Myocyte (in vitro differentiated cells): ENCODE results near the gene PYGM. TPM values are rescaled to one million over a fixed set of nuclear protein-coding genes. Genes with fewer than 3 reads are reported as not detected.

ENCODE experiments used
- DNase-seq: peaks from one replicate; pipeline ENCODE4 v3.0.0-alpha.2; 2012; ENCODE audit warnings: low read depth
- total RNA-seq: library from RNA; depleted of rRNA; stranded (reverse); fragments of >200 nt; gene quantifications from 2 replicates; pipeline ENCODE4 v1.2.3, GENCODE V29; 2014

The PYGM gene
- total RNA-seq, 1 donor from 2014 or later: 24.9 TPM

DNA sequence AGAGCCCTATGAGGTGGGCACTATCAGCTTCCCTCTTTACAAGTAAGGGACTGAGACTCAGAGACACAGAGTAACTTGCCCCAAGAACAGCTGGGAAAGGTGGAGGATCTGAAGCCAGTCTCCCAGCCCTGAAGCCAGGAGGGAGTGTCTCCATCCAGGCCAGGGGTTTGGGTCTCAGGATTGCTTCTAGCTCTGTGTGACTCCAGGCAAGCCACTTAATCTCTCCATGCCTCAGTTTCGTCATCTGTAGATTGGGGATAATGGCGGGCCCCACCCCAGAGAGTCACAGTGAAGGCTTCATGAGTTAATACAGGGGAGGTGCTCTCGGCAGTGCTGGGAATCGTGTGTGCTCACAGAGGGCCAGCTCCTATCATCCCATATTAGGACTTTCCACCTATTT is 32.7 kb upstream of the PYGM start:
- no peak for DNase-seq

DNA sequence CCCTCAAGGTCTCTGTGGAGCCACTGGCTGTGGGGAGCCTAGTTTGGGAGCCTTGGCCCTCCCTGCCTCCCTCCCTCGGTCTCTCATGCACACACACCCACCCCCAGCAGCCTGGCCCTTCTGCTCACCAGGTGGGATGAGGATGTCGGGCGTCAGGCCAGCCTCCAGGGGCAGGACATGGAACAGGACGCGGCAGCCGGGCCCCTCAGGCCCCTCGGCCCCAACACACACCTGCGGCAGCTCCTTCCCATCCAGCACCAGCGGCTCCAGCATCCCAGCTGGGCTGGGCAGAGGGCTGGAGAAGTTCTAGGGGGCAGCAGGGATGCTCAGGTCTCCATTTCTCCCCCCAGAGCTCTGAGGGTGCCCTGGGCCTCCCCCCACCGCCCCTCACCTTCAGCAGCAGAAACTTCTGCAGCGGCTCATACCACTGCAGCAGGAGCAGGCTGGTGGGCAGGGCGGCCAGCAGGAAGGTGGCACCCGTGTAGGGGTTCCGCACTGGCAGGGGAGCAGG is 32.1 kb upstream of the PYGM start:
- no peak for DNase-seq

DNA sequence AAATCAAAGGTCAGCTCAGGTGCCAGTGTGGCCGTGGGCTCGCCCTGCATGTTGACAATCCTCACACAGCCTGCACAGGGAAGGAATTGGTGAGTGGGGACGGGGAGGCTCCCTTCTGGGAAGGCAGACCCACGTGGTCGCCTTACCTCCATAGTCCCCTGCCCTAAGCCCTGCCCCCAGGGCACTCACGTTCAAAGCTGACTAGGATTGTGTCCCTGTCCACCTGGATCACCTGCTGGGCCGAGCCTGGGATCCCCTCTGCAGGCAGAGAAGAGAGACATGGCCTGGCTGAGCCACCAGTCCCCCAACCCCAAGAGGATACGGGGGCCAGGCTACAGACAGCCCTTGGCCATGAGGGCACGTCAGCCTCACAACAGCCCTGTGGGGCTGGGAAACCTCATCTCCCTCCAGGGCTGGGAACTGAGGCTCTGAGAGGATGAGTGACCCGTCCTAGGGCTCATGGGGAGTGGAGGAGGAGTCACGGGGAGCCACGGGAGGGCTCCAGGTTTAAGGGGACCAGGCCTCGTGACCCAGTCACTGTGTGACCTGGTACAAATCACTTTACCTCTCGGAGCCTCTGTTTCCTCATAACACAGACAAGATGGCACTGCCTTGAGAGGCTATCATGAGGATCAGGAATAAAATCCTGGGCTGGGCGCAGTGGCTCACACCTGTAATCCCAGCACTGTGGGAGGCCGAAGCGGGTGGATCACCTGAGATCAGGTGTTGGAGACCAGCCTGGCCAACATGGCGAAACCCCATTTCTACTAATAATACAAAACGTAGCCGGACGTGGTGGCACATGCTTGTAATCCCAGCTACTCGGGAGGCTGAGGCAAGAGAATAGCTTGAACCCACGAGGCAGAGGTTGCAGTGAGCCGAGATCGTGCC is 30.7 kb upstream of the PYGM start:
- no peak for DNase-seq

DNA sequence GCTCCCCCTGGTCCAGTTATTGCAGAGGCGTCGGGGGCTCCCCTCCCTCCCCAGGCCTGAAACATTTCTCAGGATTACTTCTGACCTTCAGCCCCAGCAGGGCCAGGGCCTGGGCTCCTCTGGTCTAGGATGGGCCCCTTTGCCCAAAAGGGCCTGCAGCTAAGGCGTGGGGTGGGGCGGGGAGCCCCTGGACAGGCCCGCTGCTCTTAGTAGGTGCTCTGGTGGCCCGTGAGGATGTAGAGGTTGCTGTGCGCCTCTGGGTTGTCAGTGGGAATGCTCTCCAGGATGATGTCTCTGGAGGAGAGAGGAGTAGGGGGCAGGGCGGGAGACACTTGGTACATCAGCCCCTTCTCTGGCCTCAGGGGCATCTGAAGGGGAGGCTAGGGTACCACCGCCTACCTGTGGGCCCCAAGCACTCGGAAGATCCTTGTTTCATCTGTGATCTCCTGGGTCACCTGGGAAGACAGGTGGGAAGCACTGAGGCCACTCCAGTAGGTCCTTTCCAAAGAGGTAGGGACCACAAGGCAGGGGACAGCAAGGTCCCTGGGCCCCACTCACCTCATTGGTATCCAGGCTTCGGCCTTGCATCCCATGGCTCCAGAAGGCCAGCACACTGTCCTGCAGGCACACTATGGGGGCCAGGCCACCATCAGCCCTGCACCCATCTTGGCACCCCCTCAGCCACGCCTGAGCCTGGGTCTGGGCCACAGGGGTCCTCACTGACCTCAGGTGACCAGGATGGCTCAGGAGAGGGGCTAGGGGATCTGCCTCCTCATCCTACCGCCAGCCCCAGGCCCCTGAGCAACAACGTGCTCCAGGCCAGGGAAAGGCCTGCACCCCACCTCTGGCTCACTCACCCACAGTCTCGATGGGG is 29.8 kb upstream of the PYGM start:
- DNase-seq: no peak

DNA sequence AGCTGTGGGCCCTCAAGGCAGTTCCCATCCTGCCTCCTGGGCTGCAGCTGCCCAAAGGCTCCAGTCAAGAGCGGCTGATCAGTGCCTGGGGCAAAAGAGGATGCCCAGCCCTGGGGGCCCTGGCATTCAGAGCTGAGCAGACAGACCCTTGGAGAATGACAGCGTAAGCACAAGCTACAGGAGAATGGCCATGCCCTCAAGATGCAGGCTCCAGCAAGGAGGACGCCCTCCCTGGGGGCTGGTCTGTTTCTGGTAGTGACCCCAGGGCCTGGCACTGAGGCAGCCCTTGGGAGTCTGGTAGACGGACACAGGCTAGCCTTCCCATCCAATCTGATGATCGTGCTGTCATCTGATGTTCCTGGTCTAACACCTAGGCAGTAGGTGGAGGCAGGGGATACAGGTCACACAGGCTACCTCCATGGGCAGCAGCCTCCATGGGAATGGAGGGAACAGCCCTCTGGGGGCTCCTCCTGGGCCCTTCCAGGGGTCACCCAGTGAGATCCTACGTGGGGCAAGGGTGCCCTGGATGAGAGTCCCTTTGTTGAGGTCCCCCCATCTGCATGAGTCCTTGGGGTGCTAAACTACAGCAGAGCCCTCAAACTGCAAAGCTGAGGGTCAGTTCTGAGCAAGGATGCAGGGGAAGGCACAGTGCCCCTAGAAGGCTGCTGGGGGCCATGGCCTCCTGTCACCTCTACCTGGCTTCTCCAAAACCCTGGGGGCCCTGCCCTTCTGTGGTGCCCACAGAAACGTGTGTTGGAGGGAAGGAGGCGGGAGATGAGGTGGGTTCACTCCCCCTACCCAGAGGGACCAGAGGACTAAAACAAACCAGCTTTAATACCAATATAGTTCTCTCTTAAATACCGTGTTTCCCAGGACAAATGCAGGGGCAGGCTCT is 28.8 kb upstream of the PYGM start:
- no peak for DNase-seq

DNA sequence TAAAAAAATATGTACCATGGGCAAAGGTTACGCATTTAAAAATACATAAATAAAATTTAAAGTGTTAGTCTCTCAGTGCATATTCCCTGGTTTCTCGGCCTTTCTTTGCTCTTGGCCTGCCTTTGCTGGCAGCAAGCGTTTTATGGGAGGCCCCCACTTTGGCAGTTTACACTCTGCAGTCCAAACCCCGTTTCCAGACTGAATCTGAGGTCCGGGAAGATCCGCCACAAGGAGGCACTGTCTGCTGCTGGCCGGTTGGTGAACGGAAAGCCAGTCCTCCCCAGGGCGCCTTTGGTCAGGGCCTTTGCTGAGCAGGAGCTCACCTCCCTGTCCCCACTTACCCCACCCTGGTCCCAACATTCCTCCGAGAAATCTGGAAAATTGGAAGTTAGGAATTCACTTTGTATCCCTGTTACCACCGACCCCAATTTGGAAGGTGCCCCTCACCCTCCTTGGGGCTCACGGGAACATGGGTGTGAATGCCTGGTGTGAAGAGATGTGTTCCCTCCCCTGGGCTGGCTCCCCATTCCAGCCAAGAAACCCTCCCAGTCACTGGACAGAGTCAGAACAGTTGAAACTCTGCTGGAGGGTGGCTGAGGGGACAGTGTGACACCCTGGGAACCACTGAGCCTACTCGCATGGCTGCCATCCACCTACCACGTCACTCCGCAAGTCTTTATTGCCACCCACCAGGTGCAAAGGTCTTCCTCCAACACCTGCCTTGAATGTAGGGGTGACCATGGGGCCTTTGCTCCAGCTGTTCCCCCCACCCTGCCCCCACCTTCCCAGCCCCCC is 27.9 kb upstream of the PYGM start:
- peak; percentile 56 for DNase-seq

DNA sequence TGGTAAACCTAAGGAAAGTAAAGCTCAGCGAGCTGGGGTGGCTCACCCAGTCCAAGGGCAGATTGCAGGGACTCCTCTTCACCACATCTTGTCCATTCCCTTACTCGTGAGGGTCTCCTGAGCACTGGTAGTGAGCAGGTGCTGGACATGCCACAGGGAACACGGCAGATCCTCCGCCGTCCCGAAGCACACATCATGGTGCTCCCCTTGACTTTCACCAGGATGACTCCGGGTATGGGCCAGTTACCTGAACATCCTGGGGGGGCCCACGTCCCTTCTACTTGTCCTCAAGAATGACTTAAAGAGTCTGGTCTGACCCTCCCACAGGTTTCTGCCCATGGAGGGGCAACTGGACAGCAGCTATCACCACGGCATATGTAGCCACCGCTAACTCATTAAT is 26.5 kb upstream of the PYGM start:
- no peak for DNase-seq

DNA sequence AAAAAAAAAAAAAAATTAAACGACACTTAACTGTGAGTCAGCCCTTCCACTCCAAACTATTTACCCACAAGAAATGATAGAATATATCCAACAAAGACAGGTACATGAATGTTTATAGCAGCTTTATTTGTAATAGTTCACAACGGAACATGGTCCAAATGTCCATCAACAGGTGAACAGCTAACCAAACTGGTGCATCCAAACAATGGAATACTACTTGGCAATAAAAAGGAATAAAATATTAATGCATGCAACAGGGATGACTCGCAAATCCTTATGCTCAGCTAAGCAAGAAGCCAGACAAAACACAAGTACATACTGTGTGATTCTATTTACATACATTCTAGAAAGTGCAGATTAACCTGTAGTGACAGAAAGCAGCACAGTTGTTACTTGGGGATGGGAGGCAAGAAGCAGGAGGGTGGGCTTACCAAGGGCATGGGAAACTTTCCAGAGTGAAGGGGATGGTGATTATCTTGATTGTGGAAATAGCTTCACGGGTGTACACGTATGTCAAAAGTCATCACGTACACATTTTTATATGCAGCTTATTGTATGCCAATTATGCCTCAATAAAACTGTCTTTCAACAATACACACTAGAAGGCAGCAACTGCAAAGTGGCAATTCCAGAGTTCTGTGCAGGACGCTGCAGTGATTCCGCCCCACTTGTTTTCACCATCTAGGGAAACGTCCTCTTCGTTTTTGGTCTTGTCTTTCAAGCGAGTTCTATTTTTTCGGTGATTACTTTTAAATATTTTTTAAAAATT is 25.2 kb upstream of the PYGM start:
- no peak for DNase-seq

DNA sequence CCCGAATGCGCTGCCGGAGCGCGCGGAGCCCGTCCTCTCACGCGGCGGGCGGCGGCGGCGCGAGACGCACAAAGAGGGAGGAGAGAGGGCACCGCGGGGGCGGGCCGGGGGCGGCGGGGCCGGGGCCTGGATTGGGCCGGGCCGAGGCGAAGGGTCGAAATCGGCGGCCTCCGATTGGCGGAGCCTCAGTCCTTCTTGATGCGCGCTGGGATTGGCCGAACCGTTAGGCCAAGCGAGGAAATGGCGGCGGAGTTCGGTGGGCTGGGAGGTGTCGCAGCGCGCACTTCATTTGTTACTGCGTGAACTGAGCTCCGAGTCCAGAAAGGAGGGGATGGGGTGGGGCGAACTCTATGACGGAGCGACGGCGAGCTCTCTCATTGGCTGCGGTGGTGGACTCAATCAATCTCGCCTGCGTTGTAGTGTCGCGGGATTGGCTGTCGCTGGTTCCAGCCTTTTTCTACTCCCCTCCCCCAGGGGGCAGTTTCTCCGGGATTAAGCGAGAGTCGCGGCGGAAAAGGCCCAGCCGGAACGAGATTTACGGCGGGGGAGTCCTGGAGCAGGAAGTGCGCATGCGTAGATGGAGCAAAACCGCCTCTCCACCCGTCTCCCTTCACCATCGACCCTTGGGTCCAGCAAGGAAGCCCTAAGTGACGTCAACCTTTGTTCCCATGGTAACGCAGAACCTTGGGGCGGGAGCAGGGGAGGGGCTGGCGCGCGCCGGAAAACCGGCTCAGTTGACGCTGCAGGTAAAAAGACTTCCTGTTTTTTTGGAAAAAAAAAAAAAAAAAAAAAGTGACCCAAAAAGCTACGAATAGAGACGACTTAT is 18.9 kb upstream of the PYGM start, which contains the start of gene SF1:
Gene SF1 (minus strand): TSS at position 70 of the 826 bp plus-strand sequence. CDS start 150 bp downstream, outside the sequence.
- DNase-seq: peak; percentile 100

DNA sequence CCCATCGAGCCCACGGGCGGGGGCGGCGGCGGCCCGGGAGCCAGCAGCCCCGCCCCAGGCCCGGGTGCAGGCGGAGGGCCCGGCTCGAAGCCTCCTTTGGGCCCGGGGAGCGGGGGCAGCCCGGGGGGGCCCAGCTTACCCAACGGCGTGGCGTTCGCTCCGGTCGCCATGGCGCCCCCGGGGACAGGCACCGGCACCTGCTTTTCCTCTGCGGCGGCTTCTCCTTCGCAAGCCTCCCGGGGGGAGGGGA is 18.4 kb upstream of the PYGM start:
- no peak for DNase-seq

DNA sequence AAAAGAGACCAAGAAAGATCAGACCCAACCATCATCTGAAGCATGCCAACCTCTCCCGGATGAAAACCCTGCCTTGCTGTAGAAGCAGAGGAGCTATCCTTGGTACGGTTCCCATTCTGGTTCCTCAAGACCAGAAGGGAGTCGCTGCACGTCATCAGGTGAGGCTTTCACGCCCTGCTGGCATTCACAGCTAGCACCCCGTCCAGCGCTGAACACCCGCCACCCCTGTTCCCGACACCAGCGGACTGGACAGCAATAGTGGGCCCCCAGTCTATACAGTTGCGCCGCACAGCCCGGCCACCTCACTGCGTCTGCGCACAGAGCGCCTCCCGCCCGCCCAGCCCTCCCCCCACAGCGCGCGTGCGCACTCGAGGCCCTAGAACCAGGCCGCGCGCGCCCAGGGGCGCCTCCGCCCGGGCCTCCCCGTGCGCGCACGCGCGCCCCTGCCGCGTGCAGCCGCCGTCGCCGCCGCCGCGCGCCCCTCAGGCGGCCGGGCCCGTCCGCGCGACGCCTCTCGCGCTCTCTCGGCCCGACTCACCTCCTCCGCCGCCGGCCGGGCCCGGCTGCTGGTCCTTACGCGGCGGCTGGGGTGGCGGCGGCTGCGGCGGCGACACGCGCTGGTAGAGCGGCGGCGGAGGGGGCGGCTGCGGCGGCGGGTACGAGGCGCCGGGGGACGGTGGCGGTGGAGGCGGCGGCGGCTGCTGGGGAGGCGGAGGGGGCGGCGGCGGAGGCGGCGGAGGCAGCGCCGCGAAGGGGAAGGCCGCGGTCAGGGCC is 17.9 kb upstream of the PYGM start:
- DNase-seq: peak; percentile 85

DNA sequence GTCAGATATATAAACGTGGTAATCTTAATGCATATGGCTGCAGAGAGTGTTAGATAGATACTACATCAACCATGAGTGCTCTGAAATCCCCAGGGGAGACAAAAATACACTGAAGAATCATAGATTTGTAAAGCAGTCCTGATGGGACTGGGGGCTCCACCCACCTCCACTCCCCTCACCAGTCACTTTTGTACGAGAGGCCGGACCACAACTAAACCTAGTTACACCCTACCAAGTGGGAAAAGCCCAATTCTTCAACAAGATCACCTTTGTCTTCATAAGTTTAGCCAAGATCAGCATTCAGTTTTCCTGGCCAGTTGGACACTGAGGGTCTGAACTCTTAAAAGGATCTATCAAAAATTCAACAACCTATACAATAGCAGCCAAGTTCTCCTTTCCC is 17.1 kb upstream of the PYGM start:
- DNase-seq: no peak

DNA sequence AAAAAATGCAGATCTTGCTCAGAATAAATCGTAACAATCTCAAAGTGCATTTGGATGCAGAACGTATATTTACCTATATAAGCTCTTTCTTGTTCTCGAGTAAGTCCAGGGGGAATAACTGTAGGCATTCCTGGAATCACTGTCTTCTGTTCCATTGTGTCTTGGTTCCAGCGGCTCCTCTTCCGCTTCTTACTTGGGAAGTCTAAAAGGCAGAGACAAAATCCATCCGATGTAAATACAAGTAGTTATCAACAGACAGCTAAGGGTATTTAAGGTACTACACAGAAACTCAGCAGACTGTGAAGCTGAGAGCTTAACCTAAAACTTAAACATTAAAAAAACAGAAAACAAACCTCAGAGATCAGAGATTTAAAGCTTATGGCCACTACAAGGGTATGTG is 16.7 kb upstream of the PYGM start:
- no peak for DNase-seq

DNA sequence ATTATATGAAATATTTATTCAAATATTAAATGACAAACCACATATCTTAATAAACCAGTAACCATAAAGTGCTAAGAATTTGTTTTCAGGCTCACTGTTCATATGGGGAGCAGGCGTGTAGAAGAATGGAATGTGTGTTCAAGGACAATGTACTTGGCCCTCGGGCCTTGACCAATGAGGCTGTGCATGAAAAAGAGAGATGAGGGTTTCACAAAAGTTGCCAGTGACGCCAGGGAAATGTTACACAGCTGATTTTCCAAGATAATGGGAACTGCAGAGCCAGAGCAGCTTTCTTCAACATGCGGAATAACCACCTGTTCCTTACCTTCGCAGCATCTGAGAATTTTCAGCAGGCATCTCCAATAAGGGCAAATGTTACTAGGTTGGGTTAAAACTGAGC is 14.4 kb upstream of the PYGM start:
- DNase-seq: no peak

DNA sequence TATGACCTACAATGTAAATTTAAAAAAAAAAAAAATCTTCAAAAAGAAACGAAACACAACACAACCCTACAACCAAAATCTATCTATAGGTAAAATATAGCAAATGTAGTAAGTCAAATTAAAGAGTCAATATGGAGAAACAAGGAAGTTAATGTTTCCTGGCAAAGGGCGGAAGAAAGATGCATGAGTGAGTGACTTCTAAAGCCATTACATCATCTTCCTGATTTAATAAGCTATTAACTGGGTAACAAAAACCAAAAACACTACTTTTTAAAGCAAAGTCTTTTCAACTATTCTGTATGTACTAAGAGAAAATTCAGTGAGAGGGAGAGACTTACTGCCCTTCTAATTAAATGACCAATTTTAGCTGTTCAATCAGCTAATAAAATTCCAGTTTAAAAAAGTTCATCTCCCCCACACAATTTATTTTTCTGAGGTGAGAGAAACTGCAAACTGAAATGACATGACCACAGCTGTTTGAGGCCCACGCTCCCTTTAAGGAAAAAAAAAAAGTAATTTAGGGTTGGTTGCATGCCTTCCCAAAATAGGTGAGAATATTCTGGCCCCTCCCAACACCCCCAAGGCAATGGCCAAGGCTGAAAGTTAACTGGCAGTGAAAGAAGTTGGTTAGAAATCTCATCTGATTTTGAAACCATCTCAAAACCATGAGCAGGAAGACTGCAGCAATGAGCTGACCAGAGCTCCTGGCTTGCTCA is 12.7 kb upstream of the PYGM start:
- no peak for DNase-seq

DNA sequence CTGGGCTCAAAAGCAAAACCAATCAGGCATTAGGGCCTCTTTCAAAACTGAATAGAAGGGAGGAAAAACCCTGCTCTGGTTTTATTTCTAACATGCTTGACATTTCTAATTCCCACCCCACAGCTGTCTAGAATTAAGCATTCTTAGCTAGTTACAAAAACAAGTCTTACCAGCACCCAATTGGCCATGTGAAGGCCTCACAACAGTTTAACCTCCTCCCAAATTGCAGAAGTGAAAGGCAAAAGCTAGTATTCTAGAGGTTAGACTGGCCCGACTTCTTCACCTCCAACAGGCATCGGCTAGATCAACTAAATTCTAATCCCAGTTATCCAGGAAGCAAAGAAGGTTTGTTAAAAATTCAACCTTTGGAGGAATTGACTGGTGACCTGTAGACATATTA is 12.1 kb upstream of the PYGM start:
- DNase-seq: no peak

DNA sequence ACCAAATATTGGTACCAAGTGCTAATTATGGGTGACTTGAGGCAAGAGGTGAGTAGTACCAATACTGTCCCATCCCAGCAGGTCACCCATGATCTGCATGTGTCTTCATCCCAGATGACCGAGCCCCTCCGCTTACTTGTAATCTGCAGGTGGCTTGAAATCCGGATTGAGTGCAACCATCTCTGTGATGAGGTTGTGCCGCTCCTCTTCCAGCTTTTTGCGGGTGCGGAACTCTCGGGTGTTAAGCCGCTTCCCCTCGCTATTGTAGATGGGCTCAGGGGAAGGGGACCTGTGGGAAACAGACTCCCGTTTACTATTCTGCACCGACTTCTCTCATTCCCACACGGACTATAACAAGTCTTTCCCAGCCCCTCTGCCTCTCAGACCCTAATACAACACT is 10.3 kb upstream of the PYGM start:
- no peak for DNase-seq
